Measurements from ENCODE around the gene MTCL1.

Gene MTCL1

GRCh38 chr18:8818982-8819381, 113.6 kb downstream of the MTCL1 start:
- Histone ChIP-seq H3K18ac (ENCODE audit: low read length) (peak overlapping the region; percentile 73), H2BK5ac (ENCODE audit: low read length) (no peak overlapping the region), H3K14ac (ENCODE audit: low read length) (no peak overlapping the region), H4K8ac (ENCODE audit: low read depth, low read length) (no peak overlapping the region), H3K4me2 (ENCODE audit: insufficient read depth, low read length, poor library complexity, severe bottlenecking) (no peak overlapping the region), H3K27ac (replicated peaks; ENCODE audit: low read length) (no peak overlapping the region), H3K4me1 (ENCODE audit: control insufficient read depth in 2 of 2, insufficient read depth in 1 of 2, low read depth in 1 of 2, low read length in 2 of 2) (no peaks in the 10 kb centered on the region), H3K27me3 (ENCODE audit: control insufficient read depth in 3 of 3, insufficient read depth in 3 of 3, low read depth in 1 of 3, low read length in 3 of 3) (no peaks in the 10 kb centered on the region), H3K36me3 (replicated peaks in 1 of 2; ENCODE audit: control insufficient read depth in 2 of 2, insufficient read depth in 2 of 2, low read length in 2 of 2) (peaks cover 0 to 54% of the 10 kb centered on the region in 2 donors), H3K9ac (ENCODE audit: low read depth, low read length, poor library complexity) (no peak overlapping the region), H3K23ac (ENCODE audit: low read depth, low read length, poor library complexity) (peak overlapping the region; percentile 39), H3K4me3 (ENCODE audit: low read length in 2 of 2) (no peak overlapping the region), H2BK12ac (ENCODE audit: low read length) (no peak overlapping the region), H2AFZ (ENCODE audit: low read length) (no peak overlapping the region), H3K4ac (ENCODE audit: low read length) (no peak overlapping the region), H4K91ac (ENCODE audit: low read depth, low read length, poor library complexity) (no peak overlapping the region), H2AK5ac (ENCODE audit: low read depth, low read length) (no peak overlapping the region), H3K9me3 (replicated peaks in 1 of 2; ENCODE audit: control insufficient read depth in 2 of 2, insufficient read depth in 1 of 2, low read depth in 1 of 2, low read length in 2 of 2) (no peaks in the 10 kb centered on the region), H2BK120ac (ENCODE audit: low read depth, low read length) (no peak overlapping the region), H2BK15ac (ENCODE audit: low read length) (no peak overlapping the region), H3K79me1 (ENCODE audit: low read depth, low read length) (no peaks in the 10 kb centered on the region)
- WGBS, 2 donors (ENCODE audit: extremely low coverage in 2 of 2, insufficient read length in 2 of 2, insufficient replicate concordance in 1 of 2) = no CpG with 5 or more reads among the region's 15 CpGs
- DNase-seq (ENCODE audit: low spot score) = no peak

GRCh38 chr18:8820396-8821082, 115.2 kb downstream of the MTCL1 start:
- no peak overlapping the region for H2AK5ac ChIP-seq (ENCODE audit: low read depth, low read length)
- WGBS, 2 donors (ENCODE audit: extremely low coverage in 2 of 2, insufficient read length in 2 of 2, insufficient replicate concordance in 1 of 2) = no CpG with 5 or more reads among the region's 9 CpGs
- no peaks in the 10 kb centered on the region for H3K27me3 ChIP-seq (ENCODE audit: control insufficient read depth in 3 of 3, insufficient read depth in 3 of 3, low read depth in 1 of 3, low read length in 3 of 3)
- DNase-seq (ENCODE audit: low spot score) = no peak
- no peak overlapping the region for H3K4ac ChIP-seq (ENCODE audit: low read length)
- H3K18ac ChIP-seq (ENCODE audit: low read length) = no peak overlapping the region
- H4K91ac ChIP-seq (ENCODE audit: low read depth, low read length, poor library complexity) = no peak overlapping the region
- no peak overlapping the region for H3K9ac ChIP-seq (ENCODE audit: low read depth, low read length, poor library complexity)
- peaks cover 2 to 63% of the 10 kb centered on the region in 2 donors for H3K36me3 ChIP-seq (replicated peaks in 1 of 2; ENCODE audit: control insufficient read depth in 2 of 2, insufficient read depth in 2 of 2, low read length in 2 of 2)
- H2BK5ac ChIP-seq (ENCODE audit: low read length) = no peak overlapping the region
- no peak overlapping the region for H2BK15ac ChIP-seq (ENCODE audit: low read length)
- H3K79me1 ChIP-seq (ENCODE audit: low read depth, low read length) = no peaks in the 10 kb centered on the region
- H2BK12ac ChIP-seq (ENCODE audit: low read length) = no peak overlapping the region
- H2AFZ ChIP-seq (ENCODE audit: low read length) = no peak overlapping the region
- H2BK120ac ChIP-seq (ENCODE audit: low read depth, low read length) = no peak overlapping the region
- no peak overlapping the region for H3K27ac ChIP-seq (replicated peaks; ENCODE audit: low read length)
- no peak overlapping the region for H3K14ac ChIP-seq (ENCODE audit: low read length)
- H4K8ac ChIP-seq (ENCODE audit: low read depth, low read length) = no peak overlapping the region
- H3K9me3 ChIP-seq (replicated peaks in 1 of 2; ENCODE audit: control insufficient read depth in 2 of 2, insufficient read depth in 1 of 2, low read depth in 1 of 2, low read length in 2 of 2) = no peaks in the 10 kb centered on the region
- H3K4me1 ChIP-seq (ENCODE audit: control insufficient read depth in 2 of 2, insufficient read depth in 1 of 2, low read depth in 1 of 2, low read length in 2 of 2) = no peaks in the 10 kb centered on the region
- H3K4me3 ChIP-seq (ENCODE audit: low read length in 2 of 2) = no peak overlapping the region
- H3K4me2 ChIP-seq (ENCODE audit: insufficient read depth, low read length, poor library complexity, severe bottlenecking) = no peak overlapping the region
- H3K23ac ChIP-seq (ENCODE audit: low read depth, low read length, poor library complexity) = no peak overlapping the region

GRCh38 chr18:8821083-8821465, 115.7 kb downstream of the MTCL1 start:
- no peak overlapping the region for H3K14ac ChIP-seq (ENCODE audit: low read length)
- no peak overlapping the region for H3K23ac ChIP-seq (ENCODE audit: low read depth, low read length, poor library complexity)
- no peaks in the 10 kb centered on the region for H3K4me1 ChIP-seq (ENCODE audit: control insufficient read depth in 2 of 2, insufficient read depth in 1 of 2, low read depth in 1 of 2, low read length in 2 of 2)
- H3K9me3 ChIP-seq (replicated peaks in 1 of 2; ENCODE audit: control insufficient read depth in 2 of 2, insufficient read depth in 1 of 2, low read depth in 1 of 2, low read length in 2 of 2) = no peaks in the 10 kb centered on the region
- no peak overlapping the region for H2BK120ac ChIP-seq (ENCODE audit: low read depth, low read length)
- no peak overlapping the region for H3K4ac ChIP-seq (ENCODE audit: low read length)
- no peak overlapping the region for H3K9ac ChIP-seq (ENCODE audit: low read depth, low read length, poor library complexity)
- H2AFZ ChIP-seq (ENCODE audit: low read length) = no peak overlapping the region
- H3K18ac ChIP-seq (ENCODE audit: low read length) = no peak overlapping the region
- H2AK5ac ChIP-seq (ENCODE audit: low read depth, low read length) = no peak overlapping the region
- H3K4me3 ChIP-seq (ENCODE audit: low read length in 2 of 2) = no peak overlapping the region
- no CpG with 5 or more reads among the region's 3 CpGs for WGBS, 2 donors (ENCODE audit: extremely low coverage in 2 of 2, insufficient read length in 2 of 2, insufficient replicate concordance in 1 of 2)
- no peak overlapping the region for H4K8ac ChIP-seq (ENCODE audit: low read depth, low read length)
- H3K27me3 ChIP-seq (ENCODE audit: control insufficient read depth in 3 of 3, insufficient read depth in 3 of 3, low read depth in 1 of 3, low read length in 3 of 3) = no peaks in the 10 kb centered on the region
- DNase-seq (ENCODE audit: low spot score) = no peak
- no peak overlapping the region for H4K91ac ChIP-seq (ENCODE audit: low read depth, low read length, poor library complexity)
- peaks cover 2 to 63% of the 10 kb centered on the region in 2 donors for H3K36me3 ChIP-seq (replicated peaks in 1 of 2; ENCODE audit: control insufficient read depth in 2 of 2, insufficient read depth in 2 of 2, low read length in 2 of 2)
- no peak overlapping the region for H2BK5ac ChIP-seq (ENCODE audit: low read length)
- H2BK15ac ChIP-seq (ENCODE audit: low read length) = no peak overlapping the region
- H2BK12ac ChIP-seq (ENCODE audit: low read length) = no peak overlapping the region
- no peaks in the 10 kb centered on the region for H3K79me1 ChIP-seq (ENCODE audit: low read depth, low read length)
- H3K27ac ChIP-seq (replicated peaks; ENCODE audit: low read length) = no peak overlapping the region
- H3K4me2 ChIP-seq (ENCODE audit: insufficient read depth, low read length, poor library complexity, severe bottlenecking) = no peak overlapping the region

- no peak for DNase-seq (ENCODE audit: low spot score)
- Histone ChIP-seq H2BK12ac (ENCODE audit: low read length) (no peak overlapping the region), H3K4ac (ENCODE audit: low read length) (no peak overlapping the region), H3K23ac (ENCODE audit: low read depth, low read length, poor library complexity) (no peak overlapping the region), H2BK120ac (ENCODE audit: low read depth, low read length) (no peak overlapping the region), H4K91ac (ENCODE audit: low read depth, low read length, poor library complexity) (no peak overlapping the region), H3K9me3 (replicated peaks in 1 of 2; ENCODE audit: control insufficient read depth in 2 of 2, insufficient read depth in 1 of 2, low read depth in 1 of 2, low read length in 2 of 2) (no peaks in the 10 kb centered on the region), H4K8ac (ENCODE audit: low read depth, low read length) (no peak overlapping the region), H3K4me2 (ENCODE audit: insufficient read depth, low read length, poor library complexity, severe bottlenecking) (no peak overlapping the region), H3K4me1 (ENCODE audit: control insufficient read depth in 2 of 2, insufficient read depth in 1 of 2, low read depth in 1 of 2, low read length in 2 of 2) (no peaks in the 10 kb centered on the region), H3K4me3 (ENCODE audit: low read length in 2 of 2) (no peak overlapping the region), H3K27me3 (ENCODE audit: control insufficient read depth in 3 of 3, insufficient read depth in 3 of 3, low read depth in 1 of 3, low read length in 3 of 3) (no peaks in the 10 kb centered on the region), H3K14ac (ENCODE audit: low read length) (no peak overlapping the region), H2AFZ (ENCODE audit: low read length) (no peak overlapping the region), H3K79me1 (ENCODE audit: low read depth, low read length) (no peaks in the 10 kb centered on the region), H3K27ac (replicated peaks; ENCODE audit: low read length) (no peak overlapping the region), H3K36me3 (replicated peaks in 1 of 2; ENCODE audit: control insufficient read depth in 2 of 2, insufficient read depth in 2 of 2, low read length in 2 of 2) (peaks cover 2 to 67% of the 10 kb centered on the region in 2 donors), H3K9ac (ENCODE audit: low read depth, low read length, poor library complexity) (no peak overlapping the region), H2BK15ac (ENCODE audit: low read length) (no peak overlapping the region), H3K18ac (ENCODE audit: low read length) (no peak overlapping the region), H2AK5ac (ENCODE audit: low read depth, low read length) (no peak overlapping the region), H2BK5ac (ENCODE audit: low read length) (no peak overlapping the region)
- no CpG with 5 or more reads among the region's 1 CpG for WGBS, 2 donors (ENCODE audit: extremely low coverage in 2 of 2, insufficient read length in 2 of 2, insufficient replicate concordance in 1 of 2)
Measured at GRCh38 chr18:8821531-8821930, 116.2 kb downstream of the MTCL1 start.

Data from neuronal stem cell (in vitro differentiated cells).